Fibroblast of villous mesenchyme (primary cell): Measurements from ENCODE around the gene PTPRK. TPM values are rescaled to one million over a fixed set of nuclear protein-coding genes. Genes with fewer than 3 reads are reported as not detected.

Experiments used
- DNase-seq: peaks from one replicate; pipeline ENCODE4 v3.0.0-alpha.2; 2010; ENCODE audit warnings: low read depth
- H3K4me3 ChIP-seq: 2 replicates; pipeline ENCODE4 v1.5.1; 2011; ENCODE audit warnings: low read depth, mild to moderate bottlenecking, low read length
- CTCF ChIP-seq: IDR thresholded peaks from 2 replicates; pipeline ENCODE4 v1.5.1; 2012; ENCODE audit warnings: low read depth, mild to moderate bottlenecking, low read length; ENCODE audit not compliant: insufficient read depth
- total RNA-seq: library from RNA; depleted of rRNA; stranded (reverse); fragments of >200 nt; gene quantifications from 2 replicates; pipeline ENCODE4 v1.2.3, GENCODE V29; 2012

PTPRK gene
- total RNA-seq, 1 donor: 70.0 TPM

GRCh38 chr6:128097009-128097408 is 423.4 kb downstream of the PTPRK start:
- TF ChIP-seq CTCF: no peak
- DNase-seq: no peak
- H3K4me3 ChIP-seq: no peak overlapping the region

GRCh38 chr6:128095362-128095761 is 425.0 kb downstream of the PTPRK start:
- H3K4me3 ChIP-seq: no peak overlapping the region
- peak; percentile 32 for DNase-seq
- TF ChIP-seq CTCF: no peak

GRCh38 chr6:128079021-128079420 is 441.4 kb downstream of the PTPRK start:
- DNase-seq: no peak
- no peak for TF ChIP-seq CTCF

GRCh38 chr6:128078276-128078675 is 442.1 kb downstream of the PTPRK start:
- no peak for TF ChIP-seq CTCF
- no peak for DNase-seq
- H3K4me3 ChIP-seq: no peak overlapping the region

More at GRCh38 chr6:128079021-128079420, 441.4 kb downstream of the PTPRK start:
- H3K4me3 ChIP-seq: no peak overlapping the region

GRCh38 chr6:128076843-128077242 is 443.6 kb downstream of the PTPRK start:
- DNase-seq: no peak
- H3K4me3 ChIP-seq: no peak overlapping the region
- no peak for TF ChIP-seq CTCF

- no peak for TF ChIP-seq CTCF
- no peak overlapping the region for H3K4me3 ChIP-seq
- no peak for DNase-seq
Measured at GRCh38 chr6:128074567-128074966, 445.8 kb downstream of the PTPRK start.

- peak; percentile 25 for DNase-seq
- no peak overlapping the region for H3K4me3 ChIP-seq
- TF ChIP-seq CTCF: no peak
Measured at GRCh38 chr6:128073389-128073788, 447.0 kb downstream of the PTPRK start.
